Measurements from ENCODE around the gene PCDHGA4.
"Not testable (repeated sequence)": the region's sequence is repeated elsewhere in the genome, so short reads cannot be mapped to it uniquely, and the experiment has no call there.

The PCDHGA4 gene

DNA sequence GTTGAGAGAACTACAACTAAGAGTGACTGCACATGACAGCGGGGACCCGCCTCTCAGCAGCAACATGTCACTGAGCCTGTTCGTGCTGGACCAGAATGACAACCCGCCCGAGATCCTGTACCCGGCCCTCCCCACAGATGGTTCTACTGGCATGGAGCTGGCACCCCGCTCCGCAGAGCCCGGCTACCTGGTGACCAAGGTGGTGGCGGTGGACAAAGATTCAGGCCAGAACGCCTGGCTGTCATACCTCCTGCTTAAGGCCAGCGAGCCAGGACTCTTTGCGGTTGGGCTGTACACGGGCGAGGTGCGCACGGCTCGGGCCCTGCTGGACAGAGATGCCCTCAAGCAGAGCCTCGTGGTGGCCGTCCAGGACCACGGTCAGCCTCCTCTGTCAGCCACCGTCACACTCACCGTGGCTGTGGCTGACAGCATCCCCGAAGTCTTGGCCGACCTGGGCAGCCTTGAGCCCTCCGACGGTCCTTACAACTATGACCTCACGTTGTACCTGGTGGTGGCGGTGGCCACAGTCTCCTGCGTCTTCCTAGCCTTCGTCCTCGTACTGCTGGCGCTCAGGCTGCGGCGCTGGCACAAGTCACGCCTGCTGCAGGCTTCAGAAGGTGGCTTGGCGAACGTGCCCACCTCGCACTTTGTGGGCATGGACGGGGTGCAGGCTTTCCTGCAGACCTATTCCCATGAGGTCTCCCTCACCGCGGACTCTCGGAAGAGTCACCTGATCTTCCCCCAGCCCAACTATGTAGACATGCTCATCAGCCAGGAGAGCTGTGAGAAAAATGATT is 29.8 kb downstream of the PCDHGA4 start:
- DNase-seq (ENCODE audit: low spot score) = no peak

DNA sequence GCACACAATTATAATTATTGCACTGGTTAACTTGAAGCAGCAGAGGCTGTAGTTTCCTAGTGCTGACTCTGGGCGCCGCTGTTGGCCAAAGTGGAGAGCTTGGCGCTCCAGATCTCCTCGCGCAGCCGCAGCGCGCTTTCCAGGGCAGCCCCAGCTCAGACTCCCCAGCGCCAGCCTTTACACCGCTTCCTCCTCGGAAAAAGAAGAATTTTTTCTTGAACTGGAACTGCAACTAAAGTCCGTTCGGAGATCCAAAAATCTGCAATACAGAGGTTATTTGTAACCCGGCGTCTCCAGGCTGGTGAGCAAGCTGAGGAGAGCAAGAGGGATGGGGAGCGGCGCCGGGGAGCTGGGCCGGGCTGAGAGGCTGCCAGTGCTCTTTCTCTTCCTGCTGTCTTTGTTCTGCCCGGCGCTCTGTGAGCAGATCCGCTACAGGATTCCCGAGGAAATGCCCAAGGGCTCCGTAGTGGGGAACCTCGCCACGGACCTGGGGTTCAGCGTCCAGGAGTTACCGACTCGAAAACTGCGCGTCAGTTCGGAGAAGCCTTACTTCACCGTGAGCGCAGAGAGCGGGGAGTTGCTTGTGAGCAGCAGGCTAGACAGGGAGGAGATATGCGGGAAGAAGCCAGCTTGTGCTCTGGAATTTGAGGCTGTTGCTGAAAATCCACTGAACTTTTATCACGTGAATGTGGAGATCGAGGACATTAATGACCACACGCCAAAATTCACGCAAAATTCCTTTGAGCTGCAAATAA is 32.9 kb downstream of the PCDHGA4 start, which contains the start of gene PCDHGB4:
Gene PCDHGB4 (plus strand): TSS at position 142 of the 755 bp plus-strand sequence. CDS start 187 bp downstream, at position 329.
- DNase-seq (ENCODE audit: low spot score) = not testable (repeated sequence)

DNA sequence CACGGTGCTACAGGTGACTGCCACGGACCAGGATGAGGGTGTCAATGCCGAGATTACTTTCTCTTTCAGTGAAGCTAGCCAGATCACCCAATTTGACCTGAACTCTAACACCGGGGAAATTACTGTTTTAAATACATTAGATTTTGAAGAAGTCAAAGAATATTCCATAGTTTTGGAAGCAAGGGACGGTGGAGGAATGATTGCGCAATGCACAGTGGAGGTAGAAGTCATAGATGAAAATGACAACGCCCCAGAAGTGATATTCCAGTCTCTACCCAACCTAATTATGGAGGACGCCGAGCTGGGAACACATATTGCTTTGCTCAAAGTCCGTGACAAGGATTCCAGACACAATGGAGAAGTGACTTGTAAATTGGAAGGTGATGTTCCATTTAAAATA is 33.8 kb downstream of the PCDHGA4 start:
- DNase-seq (ENCODE audit: low spot score) = no peak

DNA sequence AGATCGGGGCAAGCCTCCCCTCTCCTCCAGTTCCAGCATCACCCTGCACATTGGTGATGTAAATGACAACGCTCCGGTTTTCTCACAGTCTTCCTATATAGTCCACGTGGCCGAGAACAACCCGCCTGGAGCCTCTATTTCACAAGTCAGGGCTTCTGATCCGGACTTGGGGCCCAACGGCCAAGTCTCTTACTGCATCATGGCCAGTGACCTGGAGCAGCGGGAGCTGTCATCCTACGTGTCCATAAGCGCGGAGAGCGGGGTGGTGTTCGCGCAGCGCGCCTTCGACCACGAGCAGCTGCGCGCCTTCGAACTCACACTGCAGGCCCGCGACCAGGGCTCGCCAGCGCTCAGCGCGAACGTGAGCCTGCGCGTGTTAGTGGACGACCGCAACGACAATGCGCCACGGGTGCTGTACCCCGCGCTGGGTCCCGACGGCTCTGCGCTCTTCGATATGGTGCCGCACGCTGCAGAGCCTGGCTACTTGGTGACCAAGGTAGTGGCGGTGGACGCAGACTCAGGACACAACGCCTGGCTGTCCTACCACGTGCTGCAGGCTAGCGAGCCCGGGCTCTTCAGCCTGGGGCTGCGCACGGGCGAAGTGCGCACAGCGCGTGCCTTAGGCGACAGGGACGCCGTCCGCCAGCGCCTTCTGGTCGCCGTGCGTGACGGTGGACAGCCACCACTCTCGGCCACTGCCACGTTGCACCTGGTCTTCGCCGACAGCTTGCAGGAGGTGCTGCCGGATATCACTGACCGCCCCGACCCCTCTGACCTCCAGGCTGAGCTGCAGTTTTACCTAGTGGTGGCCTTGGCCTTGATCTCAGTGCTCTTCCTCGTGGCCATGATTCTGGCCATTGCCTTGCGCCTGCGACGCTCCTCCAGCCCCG is 34.6 kb downstream of the PCDHGA4 start:
- no peak for DNase-seq (ENCODE audit: low spot score)

DNA sequence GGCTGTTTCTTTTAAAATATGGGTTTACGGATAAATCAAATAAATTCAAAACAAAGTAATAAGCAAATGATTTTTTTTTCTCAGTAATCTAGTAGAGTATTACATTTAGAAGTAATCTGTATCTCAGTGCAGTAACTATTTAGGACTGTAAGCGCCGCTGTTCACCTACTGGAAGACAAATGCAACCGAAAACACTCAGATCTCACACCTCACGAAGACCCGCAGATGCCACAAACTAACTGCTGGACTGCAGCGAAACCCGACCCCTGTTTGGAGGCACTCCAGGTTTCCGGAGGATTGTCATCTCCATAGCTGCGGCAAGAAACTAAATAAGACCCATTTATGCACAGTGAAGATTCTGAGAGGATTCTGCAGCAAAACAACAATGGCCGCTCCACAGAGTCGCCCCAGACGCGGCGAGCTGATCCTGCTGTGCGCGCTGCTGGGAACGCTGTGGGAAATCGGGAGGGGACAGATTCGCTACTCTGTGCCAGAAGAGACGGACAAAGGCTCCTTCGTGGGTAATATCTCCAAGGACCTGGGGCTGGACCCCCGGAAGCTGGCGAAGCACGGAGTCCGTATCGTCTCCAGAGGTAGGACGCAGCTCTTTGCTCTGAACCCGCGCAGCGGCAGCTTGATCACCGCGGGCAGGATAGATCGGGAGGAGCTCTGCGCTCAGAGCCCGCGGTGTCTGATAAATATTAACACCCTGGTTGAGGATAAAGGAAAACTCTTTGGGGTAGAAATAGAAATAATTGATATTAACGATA is 37.8 kb downstream of the PCDHGA4 start, which contains the start of gene PCDHGA8:
Gene PCDHGA8 (plus strand): TSS at position 205 of the 770 bp plus-strand sequence. CDS start 181 bp downstream, at position 386.
- DNase-seq (ENCODE audit: low spot score) = no peak

DNA sequence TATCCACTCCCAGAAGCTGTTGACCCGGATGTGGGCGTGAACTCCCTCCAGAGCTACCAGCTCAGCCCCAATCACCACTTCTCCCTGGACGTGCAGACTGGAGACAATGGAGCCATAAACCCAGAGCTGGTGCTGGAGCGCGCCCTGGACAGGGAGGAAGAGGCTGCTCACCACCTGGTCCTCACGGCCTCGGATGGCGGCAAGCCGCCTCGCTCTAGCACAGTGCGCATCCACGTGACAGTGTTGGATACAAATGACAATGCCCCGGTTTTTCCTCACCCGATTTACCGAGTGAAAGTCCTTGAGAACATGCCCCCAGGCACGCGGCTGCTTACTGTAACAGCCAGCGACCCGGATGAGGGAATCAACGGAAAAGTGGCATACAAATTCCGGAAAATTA is 38.4 kb downstream of the PCDHGA4 start:
- DNase-seq (ENCODE audit: low spot score) = no peak

DNA sequence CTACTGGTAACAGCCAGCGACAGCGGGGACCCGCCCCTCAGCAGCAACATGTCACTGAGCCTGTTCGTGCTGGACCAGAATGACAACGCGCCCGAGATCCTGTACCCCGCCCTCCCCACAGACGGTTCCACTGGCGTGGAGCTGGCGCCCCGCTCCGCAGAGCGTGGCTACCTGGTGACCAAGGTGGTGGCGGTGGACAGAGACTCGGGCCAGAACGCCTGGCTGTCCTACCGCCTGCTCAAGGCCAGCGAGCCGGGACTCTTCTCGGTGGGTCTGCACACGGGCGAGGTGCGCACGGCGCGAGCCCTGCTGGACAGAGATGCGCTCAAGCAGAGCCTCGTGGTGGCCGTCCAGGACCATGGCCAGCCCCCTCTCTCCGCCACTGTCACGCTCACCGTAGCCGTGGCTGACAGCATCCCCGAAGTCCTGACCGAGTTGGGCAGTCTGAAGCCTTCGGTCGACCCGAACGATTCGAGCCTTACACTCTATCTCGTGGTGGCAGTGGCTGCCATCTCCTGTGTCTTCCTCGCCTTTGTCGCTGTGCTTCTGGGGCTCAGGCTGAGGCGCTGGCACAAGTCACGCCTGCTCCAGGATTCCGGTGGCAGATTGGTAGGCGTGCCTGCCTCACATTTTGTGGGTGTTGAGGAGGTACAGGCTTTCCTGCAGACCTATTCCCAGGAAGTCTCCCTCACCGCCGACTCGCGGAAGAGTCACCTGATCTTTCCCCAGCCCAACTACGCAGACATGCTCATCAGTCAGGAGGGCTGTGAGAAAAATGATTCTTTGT is 39.8 kb downstream of the PCDHGA4 start:
- not testable (repeated sequence) for DNase-seq (ENCODE audit: low spot score)

DNA sequence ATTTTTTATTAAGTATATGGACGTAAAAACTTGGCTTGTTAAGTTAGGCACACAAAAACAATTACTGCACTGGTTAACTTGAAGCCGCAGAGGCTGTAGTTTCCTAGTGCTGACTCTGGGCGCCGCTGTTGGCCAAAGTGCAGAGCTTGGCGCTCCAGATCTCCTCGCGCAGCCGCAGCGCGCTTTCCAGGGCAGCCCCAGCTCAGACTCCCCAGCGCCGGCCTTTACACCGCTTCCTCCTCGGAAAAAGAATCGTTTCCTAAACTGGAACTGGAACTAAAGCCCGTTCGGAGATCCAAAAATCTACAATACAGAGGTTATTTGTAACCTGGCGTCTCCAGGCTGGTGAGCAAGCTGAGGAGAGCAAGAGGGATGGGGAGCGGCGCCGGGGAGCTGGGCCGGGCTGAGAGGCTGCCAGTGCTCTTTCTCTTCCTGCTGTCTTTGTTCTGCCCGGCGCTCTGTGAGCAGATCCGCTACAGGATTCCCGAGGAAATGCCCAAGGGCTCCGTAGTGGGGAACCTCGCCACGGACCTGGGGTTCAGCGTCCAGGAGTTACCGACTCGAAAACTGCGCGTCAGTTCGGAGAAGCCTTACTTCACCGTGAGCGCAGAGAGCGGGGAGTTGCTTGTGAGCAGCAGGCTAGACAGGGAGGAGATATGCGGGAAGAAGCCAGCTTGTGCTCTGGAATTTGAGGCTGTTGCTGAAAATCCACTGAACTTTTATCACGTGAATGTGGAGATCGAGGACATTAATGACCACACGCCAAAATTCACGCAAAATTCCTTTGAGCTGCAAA is 43.1 kb downstream of the PCDHGA4 start, which contains the start of gene PCDHGB5:
Gene PCDHGB5 (plus strand): TSS at position 192 of the 796 bp plus-strand sequence. CDS start 181 bp downstream, at position 373.
- peak; percentile 56 for DNase-seq (ENCODE audit: low spot score)

DNA sequence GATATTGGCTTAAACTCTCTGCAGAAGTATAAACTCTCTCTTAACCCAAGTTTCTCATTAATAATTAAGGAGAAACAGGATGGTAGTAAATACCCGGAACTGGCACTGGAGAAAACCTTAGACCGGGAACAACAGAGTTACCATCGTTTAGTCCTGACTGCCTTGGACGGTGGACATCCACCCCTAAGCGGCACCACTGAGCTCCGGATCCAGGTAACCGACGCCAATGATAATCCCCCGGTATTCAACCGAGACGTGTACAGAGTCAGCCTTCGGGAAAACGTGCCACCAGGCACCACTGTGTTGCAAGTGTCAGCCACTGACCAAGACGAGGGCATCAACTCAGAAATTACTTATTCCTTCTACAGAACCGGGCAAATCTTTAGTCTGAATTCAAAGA is 43.8 kb downstream of the PCDHGA4 start:
- DNase-seq (ENCODE audit: low spot score) = no peak

DNA sequence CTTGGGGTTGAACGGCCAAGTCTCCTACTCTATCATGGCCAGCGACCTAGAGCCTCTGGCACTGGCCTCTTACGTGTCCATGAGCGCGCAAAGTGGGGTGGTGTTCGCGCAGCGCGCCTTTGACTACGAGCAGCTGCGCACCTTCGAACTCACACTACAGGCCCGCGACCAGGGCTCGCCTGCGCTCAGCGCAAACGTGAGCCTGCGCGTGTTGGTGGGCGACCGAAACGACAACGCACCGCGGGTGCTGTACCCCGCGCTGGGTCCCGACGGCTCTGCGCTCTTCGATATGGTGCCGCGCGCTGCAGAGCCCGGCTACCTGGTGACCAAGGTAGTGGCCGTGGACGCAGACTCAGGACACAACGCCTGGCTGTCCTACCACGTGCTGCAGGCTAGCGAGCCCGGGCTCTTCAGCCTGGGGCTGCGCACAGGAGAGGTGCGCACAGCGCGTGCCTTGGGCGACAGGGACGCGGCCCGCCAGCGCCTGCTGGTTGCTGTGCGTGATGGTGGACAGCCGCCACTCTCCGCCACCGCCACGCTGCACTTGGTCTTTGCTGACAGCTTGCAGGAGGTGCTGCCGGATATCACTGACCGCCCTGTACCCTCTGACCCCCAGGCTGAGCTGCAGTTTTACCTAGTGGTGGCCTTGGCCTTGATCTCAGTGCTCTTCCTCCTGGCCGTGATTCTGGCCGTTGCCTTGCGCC is 44.9 kb downstream of the PCDHGA4 start:
- no peak for DNase-seq (ENCODE audit: low spot score)

DNA sequence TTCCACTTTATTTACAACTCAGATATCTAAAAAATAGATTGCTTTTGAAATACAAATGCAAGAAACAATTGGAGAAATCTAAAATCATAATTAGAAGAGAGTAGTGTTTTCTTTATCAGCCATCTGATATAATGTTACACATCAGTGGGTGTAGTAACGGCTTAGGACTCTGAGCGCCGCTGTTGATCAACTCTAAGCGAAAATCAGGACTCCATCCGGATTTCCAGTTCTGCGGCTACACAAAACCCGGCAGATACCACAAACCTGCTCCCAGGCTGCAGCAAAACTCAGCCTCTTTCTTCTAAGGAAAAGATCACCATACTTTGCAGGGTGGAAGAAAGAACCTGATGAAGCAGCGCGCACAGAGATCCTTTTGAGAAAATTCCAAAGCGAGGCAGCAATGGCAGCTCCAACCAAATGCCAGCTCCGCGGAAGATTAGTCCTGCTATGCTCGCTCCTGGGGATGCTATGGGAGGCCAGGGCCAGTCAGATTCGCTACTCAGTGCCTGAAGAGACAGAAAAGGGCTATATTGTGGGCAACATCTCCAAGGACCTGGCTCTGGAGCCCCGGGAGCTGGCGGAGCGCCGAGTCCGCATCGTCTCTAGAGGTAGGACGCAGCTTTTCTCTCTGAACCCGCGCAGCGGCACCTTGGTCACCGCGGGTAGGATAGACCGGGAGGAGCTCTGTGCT is 47.9 kb downstream of the PCDHGA4 start, which contains the start of gene PCDHGA9:
Gene PCDHGA9 (plus strand): TSS at position 226 of the 691 bp plus-strand sequence. CDS start 175 bp downstream, at position 401.
- DNase-seq (ENCODE audit: low spot score) = peak; percentile 53

DNA sequence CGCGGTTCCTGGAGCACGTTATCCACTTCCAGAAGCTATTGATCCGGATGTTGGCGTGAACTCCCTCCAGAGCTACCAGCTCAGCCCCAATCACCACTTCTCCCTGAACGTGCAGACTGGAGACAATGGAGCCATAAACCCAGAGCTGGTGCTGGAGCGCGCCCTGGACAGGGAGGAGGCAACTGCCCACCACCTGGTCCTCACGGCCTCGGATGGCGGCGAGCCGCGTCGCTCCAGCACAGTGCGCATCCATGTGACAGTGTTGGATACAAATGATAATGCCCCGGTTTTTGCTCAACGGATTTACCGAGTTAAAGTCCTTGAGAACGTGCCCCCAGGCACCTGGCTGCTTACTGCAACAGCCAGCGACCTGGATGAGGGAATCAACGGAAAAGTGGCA is 48.6 kb downstream of the PCDHGA4 start:
- DNase-seq (ENCODE audit: low spot score) = no peak
